GM21786 (cell line): ENCODE measurements around the gene HOXA7.

Source experiments
- ATAC-seq: cut with Tn5 transposase; IDR thresholded peaks from one replicate; pipeline ENCODE4 v1.9.1; 2021; ENCODE audit not compliant: unreplicated experiment

Gene HOXA7

DNA sequence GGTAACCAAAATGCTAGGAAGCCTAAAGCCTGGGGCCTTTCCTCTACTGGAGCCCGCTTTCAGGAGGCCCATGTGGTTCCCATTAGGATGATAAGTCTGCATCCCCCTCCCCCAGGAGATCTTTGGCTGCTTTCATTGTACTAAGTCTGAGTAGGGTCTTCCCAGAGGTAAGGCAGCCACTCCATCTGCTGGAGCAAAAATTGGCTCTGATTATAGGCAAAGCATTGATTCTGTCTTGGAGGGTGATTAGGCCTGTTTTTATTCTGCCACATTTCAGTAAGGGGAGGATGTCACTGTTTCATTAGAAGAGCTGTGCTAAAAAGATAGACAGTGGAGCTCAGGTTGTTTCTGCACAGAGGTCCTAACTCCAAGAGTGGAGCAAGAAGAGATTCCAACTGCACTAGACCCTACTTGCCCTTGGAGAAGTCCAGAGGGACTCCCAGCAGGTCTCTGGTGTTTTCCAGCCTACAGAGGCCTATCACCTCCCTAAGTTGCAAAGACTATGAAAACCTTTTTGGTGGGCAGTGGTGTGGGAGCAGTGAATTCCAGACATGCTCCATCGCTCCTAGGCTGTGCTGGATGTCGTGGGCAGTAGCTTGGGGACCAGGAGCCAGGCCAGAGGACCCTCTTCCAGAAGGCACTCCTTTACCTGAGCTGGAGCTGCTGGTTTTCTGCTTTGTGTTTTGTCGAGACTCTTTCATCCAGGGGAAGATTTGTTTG, 46.8 kb downstream of the HOXA7 start:
- ATAC-seq = no peak

DNA sequence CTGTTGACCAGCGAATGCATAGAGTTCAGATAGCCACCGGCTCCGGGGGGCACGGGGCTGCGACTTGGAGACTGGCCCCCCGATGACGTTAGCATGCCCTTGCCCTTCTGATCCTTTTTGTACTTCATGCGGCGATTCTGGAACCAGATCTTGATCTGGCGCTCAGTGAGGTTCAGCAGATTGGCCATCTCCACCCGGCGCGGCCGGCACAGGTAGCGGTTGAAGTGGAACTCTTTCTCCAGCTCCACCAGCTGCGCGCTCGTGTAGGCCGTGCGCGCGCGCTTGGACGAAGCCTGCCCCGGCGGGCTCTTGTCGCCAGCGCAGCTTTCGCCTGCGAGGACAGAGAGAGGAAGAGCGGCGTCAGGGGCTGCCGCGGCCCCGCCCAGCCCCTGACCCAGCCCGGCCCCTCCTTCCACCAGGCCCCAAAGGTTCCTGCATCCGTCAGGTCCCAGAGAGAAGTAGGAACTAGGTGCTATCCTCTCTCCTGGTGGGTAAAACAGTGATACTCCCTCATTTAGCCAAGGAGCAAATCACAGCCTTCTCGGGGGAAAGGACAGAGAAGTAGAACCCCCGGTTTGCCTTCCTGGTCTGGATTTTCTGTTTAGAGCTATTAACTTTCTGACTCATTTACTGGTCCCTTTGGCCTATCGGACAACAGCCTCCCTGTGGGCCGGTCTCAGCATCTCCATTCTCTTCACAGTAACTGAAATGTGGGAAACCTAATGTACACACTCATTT, 47.9 kb downstream of the HOXA7 start:
- ATAC-seq = no peak

GRCh38 chr7:27107391-27108381, 48.8 kb downstream of the HOXA7 start:
- no peak for ATAC-seq

GRCh38 chr7:27106901-27107240, 49.6 kb downstream of the HOXA7 start:
- ATAC-seq = no peak

DNA sequence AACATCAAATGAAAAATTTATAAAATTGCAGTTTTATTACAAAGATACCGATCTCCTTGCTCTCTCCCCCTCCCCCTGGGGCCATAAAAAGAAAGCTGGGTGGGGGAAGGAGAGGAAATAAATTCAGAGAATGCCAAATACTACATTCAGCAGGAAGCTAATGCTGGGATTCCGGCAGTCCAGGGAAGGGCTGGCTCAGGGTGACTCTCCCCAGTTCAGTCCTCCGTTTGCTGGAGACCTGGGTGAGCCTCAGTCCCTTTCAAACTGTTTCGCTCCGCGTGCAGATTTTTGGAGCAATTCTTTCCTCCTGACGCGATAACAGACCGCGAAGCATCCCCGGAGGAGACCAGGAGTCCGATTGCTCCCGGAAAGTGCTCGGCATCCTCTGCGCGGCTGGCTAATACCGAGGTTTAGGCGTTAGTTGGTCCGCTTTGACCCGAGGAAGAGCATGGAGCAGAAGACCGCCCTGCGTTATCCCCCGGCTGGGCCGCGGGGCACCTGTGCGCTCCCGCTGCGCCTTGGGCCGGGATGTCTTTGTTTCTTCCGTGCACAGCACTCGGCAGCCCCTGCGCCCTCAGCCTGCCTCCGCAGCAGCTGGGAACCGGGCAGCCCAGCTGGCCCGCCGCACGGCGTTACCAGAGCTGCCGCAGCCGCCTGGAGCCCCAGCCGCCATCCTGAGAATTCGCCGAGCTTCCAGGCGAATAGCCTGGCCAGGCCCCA, 50.1 kb downstream of the HOXA7 start:
- ATAC-seq = no peak

GRCh38 chr7:27105301-27106031, 51.0 kb downstream of the HOXA7 start:
- ATAC-seq = no peak

GRCh38 chr7:27104341-27105058, 52.0 kb downstream of the HOXA7 start:
- ATAC-seq = no peak
